Dedifferentiated amniotic fluid mesenchymal stem cell (primary cell): ENCODE data around the gene SLC6A11.

Experiments used
- DNase-seq: peaks from one replicate; pipeline ENCODE4 v3.0.0-alpha.2; 2016; ENCODE audit errors: extremely low spot score

The SLC6A11 gene

GRCh38 chr3:10790713-10791112 is 25.3 kb upstream of the SLC6A11 start:
- no peak for DNase-seq

- DNase-seq, result no peak
Measured at GRCh38 chr3:10792208-10792607, 23.8 kb upstream of the SLC6A11 start.

GRCh38 chr3:10798600-10799367 is 17.2 kb upstream of the SLC6A11 start:
- DNase-seq, result no peak

- DNase-seq, result no peak
Measured at GRCh38 chr3:10804183-10804648, 11.8 kb upstream of the SLC6A11 start.

GRCh38 chr3:10806006-10806405 is 10.0 kb upstream of the SLC6A11 start:
- DNase-seq, result no peak

GRCh38 chr3:10808130-10808735 is 7.8 kb upstream of the SLC6A11 start:
- no peak for DNase-seq

- no peak for DNase-seq
Measured at GRCh38 chr3:10808974-10809373, 7.1 kb upstream of the SLC6A11 start.

- no peak for DNase-seq
Measured at GRCh38 chr3:10810376-10810775, 5.7 kb upstream of the SLC6A11 start.

- DNase-seq, result no peak
Measured at GRCh38 chr3:10813425-10813824, 2.6 kb upstream of the SLC6A11 start.

- no peak for DNase-seq
Measured at GRCh38 chr3:10814623-10815022, 1.4 kb upstream of the SLC6A11 start.

GRCh38 chr3:10815487-10815886 is 541 bp upstream of the SLC6A11 start:
- DNase-seq, result no peak

- DNase-seq, result no peak
Measured at GRCh38 chr3:10816863-10817253, 830 bp downstream of the SLC6A11 start.

- no peak for DNase-seq
Measured at GRCh38 chr3:10817506-10817905, 1.5 kb downstream of the SLC6A11 start.

- DNase-seq, result no peak
Measured at GRCh38 chr3:10822055-10822454, 6.0 kb downstream of the SLC6A11 start.

- no peak for DNase-seq
Measured at GRCh38 chr3:10822708-10823515, 6.9 kb downstream of the SLC6A11 start.

- no peak for DNase-seq
Measured at GRCh38 chr3:10823516-10823818, 7.4 kb downstream of the SLC6A11 start.

GRCh38 chr3:10824468-10824867 is 8.4 kb downstream of the SLC6A11 start:
- DNase-seq, result no peak

GRCh38 chr3:10833855-10834414 is 17.9 kb downstream of the SLC6A11 start:
- no peak for DNase-seq

- DNase-seq, result no peak
Measured at GRCh38 chr3:10834951-10835350, 18.9 kb downstream of the SLC6A11 start.

GRCh38 chr3:10835406-10835805 is 19.4 kb downstream of the SLC6A11 start:
- DNase-seq, result no peak

- DNase-seq, result no peak
Measured at GRCh38 chr3:10836676-10837075, 20.6 kb downstream of the SLC6A11 start.

- no peak for DNase-seq
Measured at GRCh38 chr3:10837849-10838248, 21.8 kb downstream of the SLC6A11 start.

- DNase-seq, result no peak
Measured at GRCh38 chr3:10839167-10839566, 23.1 kb downstream of the SLC6A11 start.
